Fibroblast of the conjunctiva (primary cell): ENCODE results near the gene ADGRB2.

Experiments
- DNase-seq: peaks from one replicate; pipeline ENCODE4 v3.0.0-alpha.2; 2010; ENCODE audit warnings: low read depth

Gene ADGRB2

DNA sequence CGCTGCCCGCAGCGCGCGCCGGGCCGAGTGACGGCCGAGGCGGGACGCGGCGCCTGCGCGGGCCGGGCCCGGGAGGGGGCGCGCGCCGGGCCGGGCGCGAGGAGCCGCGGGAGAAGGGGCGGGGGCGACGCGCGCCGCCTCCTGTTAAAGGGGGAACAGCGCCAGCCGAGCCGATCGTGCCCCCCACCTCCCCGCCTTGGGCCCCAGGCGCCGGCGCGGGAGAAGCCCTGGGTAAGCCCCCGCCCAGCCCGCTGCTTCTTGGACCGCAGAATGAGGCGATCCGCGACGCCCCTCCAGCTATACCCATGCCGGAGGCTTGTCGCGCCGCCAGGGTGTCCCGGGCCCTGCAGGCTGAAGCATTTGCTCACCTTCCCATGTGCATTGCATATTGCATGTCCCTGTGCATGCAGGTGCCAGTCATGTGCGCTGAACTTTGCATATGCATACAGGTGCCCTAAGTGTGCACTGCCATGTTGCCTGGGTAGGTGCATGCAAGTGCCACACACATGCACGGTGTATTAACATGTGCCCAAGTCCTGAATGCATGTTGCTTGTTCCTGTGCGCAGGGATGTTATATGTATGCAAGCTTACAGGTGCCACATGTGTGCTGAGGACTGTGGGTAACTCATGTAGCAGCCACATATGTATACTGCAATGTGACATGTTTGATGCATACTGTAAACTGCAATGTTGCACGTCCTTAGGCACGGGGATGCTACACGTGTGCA is at the start of gene ADGRB2:
Gene ADGRB2, minus strand, starts transcription at position 29 of the 729 bp plus-strand sequence. CDS start 7,119 bp downstream, outside the sequence.
- no peak for DNase-seq

GRCh38 chr1:31812158-31812829 is 48.2 kb upstream of the ADGRB2 start:
- DNase-seq, result no peak

GRCh38 chr1:31811605-31812004 is 47.5 kb upstream of the ADGRB2 start:
- DNase-seq, result no peak

- no peak for DNase-seq
Measured at GRCh38 chr1:31809698-31810097, 45.6 kb upstream of the ADGRB2 start.

GRCh38 chr1:31807273-31808048 is 43.3 kb upstream of the ADGRB2 start:
- DNase-seq, result no peak

- DNase-seq, result no peak
Measured at GRCh38 chr1:31805318-31805717, 41.2 kb upstream of the ADGRB2 start.

GRCh38 chr1:31804098-31804497 is 40.0 kb upstream of the ADGRB2 start:
- DNase-seq, result no peak

DNA sequence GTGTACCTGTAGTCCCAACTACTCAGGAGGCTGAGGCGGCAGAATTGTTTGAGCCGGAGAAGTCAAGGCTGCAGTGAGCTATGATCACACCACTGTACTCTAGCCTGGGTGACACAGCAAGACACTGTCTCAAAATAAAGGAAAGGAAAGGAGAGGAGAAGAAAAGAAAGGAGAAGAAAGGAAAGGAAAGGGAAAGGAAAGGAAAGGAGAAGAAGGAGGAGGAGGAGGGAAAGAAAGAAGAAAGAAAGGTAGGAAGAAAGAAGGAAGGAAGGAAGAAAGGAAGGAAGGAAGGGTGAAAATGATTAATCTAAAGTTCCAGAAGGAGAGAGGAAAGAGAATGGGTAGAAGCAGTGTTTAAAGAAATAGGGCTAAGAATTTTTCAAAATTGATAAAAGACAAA is 39.5 kb upstream of the ADGRB2 start:
- no peak for DNase-seq

- no peak for DNase-seq
Measured at GRCh38 chr1:31802190-31803150, 38.3 kb upstream of the ADGRB2 start.

GRCh38 chr1:31801458-31801857 is 37.3 kb upstream of the ADGRB2 start:
- DNase-seq, result no peak

DNA sequence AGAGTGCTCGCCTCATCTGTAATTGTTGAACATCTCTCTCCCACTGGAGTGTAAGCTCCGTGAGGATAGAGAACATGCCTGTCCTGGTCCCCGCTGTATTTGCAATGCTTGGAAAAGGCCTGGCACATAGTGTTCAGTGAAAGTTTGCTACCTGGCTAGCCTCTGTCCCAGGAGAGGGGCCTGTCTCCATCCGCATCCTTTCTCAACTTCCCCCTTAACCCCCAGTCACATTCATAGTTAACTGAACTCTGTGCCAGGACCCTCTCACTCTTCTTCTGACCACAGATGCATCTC is 36.5 kb upstream of the ADGRB2 start:
- no peak for DNase-seq

GRCh38 chr1:31799895-31800673 is 35.9 kb upstream of the ADGRB2 start:
- no peak for DNase-seq

- DNase-seq, result no peak
Measured at GRCh38 chr1:31799196-31799894, 35.2 kb upstream of the ADGRB2 start.

DNA sequence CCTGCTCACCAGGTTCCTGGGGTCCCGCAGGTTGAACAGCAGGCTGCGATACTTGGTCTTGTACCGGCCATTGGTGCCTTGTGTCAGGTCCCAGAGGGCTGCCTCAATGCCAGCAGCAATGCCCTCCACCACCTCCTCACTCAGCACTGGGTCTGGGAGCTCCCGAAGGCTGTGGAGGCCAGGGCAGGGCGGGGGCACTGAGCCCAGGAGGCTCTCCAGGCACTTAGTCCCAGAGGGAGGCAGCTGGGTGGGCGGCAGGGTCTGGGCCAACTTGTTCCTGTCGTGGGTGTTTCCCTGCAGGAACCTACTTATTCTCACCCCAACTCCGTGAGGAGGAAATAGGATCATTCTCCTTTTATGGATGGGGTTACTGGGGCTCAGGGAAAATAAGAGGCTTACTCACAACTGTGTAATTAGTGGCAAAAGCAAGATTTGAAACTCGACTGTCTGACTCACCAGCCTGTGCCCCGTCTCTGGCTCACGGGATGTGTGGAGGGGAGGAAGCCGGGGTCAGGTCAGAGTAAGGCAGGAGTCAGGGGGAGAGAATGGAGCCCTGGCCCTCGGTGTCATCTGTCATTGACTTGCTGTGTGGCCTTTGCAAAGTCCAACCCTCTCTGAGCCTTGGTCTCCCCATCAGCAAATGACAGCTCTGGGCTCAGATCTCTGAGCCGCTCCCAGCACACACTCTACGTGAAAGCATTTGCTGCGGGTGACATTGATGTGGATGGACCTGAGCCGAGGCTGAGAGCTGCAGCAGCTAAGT is 34.5 kb upstream of the ADGRB2 start:
- DNase-seq, result peak; percentile 75

- DNase-seq, result no peak
Measured at GRCh38 chr1:31798086-31798432, 33.9 kb upstream of the ADGRB2 start.

GRCh38 chr1:31797216-31797615 is 33.1 kb upstream of the ADGRB2 start:
- no peak for DNase-seq

DNA sequence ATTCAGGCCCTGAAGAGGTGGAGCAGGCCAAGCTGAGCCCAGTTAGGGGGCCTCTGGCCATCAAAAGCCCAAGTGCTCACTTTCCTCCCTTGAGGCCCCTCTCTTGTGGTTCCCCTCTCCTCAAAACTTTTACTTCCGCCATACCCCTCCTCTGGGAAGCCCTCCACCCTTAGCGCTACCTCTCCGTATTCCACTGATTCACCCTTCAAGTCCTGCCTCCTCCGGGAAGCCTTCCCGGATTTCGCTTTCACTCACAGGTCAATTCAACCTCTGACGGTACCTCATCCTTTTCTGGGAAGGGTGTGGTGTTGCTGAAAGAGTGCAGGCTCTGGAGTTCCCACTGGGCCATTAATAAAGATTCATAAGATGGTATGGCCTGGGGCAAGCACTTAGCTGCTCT is 32.6 kb upstream of the ADGRB2 start:
- no peak for DNase-seq

DNA sequence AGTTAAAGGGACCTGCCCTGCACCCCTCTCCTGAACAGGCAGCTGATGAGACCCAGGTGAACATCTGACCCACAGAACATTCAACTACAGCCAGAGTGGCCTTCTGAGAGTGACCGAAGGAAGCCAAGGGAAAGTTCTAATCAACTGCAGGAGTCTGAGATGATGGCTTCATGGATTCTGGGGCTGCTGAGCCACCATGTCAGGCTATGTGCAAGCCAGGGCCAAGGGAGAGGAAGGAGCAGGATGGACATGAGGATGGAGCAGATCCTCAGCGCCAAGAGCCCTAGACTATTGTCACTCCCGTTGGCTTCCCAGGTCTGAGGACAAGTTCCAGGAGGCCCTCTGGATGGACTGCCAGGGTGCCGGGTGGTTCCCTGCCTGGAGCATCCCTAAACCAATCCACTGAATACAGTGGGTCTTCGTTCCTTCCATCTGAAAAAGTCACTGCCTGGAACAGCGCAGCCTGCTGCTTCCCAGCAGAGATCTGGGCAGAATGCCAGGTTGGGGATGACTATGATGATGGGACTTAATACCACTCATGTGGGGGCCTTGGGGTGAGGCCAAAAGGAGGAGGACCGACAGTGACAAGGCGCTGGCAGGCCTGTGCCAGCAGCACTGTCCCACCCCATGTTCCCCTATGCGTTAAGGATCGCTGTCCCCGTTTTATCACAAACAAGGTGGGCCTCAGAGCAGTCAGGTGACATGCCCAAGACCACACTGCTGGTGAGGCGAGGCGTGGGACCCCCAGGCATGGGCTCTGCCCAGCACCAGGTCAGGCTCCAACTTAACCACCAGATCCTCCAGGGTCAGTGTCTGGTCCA is 31.9 kb upstream of the ADGRB2 start:
- peak; percentile 45 for DNase-seq

GRCh38 chr1:31795096-31795675 is 31.0 kb upstream of the ADGRB2 start:
- no peak for DNase-seq
